Stimulated activated CD4-positive, alpha-beta T cell treated with anti-CD3 and anti-CD28 coated beads, Interleukin-1b, Interleukin-23, amount 100 ng/mL, for 48 hours (primary cell): Measurements from ENCODE around the gene UQCRH.

ENCODE experiments used
- DNase-seq: peaks from one replicate; pipeline ENCODE4 v3.0.0-alpha.2; 2020

Gene UQCRH

DNA sequence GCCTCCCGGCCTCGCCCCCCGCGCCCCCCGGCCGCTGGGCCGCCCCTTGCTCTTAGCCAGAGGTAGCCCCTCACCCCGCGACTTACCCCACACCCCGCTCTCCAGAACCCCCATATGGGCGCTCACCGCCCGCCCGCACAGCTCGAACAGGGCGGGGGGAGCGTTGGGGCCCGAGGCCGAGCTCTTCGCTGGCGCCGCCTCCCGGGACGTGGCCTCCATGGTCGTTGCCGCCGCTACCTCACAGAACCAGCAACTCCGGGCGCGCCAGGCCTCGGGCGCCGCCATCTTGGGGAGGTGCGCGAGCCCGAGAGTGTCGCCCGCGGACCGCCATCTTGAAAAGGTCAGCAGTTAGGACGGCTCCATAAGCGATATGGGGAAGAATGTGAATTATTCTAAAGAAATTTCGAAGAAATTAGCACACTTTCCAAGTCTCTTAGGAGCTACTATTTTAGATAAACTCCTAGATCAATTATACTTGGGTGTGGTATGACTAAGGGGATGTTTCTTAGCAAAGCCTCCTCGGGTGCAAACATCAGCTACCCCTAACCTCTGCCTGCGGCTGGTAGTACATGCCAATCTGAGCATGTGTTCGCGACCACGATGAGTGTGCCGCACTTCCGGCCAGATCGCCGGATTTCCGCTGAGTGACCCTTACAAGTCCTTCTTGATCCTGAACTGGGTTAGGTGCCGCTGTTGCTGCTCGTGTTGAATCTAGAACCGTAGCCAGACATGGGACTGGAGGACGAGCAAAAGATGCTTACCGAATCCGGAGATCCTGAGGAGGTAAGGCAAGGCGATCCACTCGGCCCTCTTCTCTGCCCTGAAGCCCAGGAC is at the start of gene UQCRH, which contains the start of gene LRRC41:
Gene UQCRH, plus strand, starts transcription at position 661 of the 834 bp plus-strand sequence. Its CDS starts 69 bp downstream, at position 730.
Gene LRRC41, minus strand, starts transcription at position 579 of the 834 bp plus-strand sequence. Its CDS starts 294 bp downstream, at position 285.
- peak; percentile 94 for DNase-seq

DNA sequence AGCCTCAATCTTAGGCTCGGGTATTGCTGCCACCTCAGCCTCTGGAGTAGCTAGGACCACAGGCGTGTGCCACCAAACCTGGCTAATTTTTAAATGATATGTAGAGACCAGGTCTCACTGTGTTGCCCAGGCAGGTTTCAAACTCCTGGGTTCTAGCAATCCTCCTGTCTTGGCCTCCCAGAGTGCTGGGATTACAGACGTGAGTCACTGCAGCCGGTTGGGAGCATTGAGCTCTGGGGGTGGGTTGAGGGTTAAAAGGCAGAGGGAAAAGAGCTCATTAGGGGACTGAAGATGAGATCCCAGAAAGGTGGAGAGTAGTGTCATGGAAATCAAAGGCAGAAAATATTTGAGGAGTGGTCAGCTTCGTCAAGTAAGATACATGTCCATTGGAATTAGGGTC is 48.8 kb upstream of the UQCRH start:
- DNase-seq, result no peak

DNA sequence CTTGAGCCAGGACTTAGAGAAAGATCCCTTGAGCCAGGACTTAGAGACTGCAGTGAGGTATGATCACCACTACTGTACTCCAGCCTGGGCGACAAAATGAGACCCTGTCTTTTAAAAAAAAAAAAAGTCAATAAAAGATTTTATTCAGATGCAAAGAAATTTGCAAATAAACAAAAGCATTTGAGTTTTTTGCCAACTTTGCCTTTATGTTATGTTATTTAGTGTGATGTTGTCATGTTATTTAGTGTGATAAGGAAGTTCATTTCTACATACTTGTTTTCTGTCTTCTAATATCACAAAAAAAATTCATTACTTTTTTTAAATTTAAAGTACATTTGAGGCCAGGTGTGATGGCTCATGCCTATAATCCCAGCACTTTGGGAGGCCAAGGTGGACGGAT is 47.0 kb upstream of the UQCRH start:
- no peak for DNase-seq

DNA sequence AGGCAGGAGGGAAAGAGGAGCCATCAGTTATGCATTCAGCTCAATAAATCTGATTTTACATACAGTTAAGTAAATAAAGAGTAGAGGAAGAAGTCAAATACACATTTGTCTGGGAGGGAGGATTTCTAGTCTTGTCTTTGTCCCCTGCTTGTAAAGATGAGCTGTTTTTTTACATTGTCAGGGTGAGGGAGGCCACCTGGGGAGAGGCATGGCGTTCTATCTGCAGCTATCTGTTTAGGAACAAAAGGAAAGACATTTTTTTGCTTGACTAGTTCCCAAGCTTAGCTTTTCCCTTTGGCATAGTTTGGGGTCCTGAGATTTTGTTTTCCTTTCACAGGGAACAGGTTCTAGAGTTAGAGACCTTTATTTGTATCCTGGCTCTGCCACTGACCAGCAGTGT is 41.0 kb upstream of the UQCRH start:
- no peak for DNase-seq

DNA sequence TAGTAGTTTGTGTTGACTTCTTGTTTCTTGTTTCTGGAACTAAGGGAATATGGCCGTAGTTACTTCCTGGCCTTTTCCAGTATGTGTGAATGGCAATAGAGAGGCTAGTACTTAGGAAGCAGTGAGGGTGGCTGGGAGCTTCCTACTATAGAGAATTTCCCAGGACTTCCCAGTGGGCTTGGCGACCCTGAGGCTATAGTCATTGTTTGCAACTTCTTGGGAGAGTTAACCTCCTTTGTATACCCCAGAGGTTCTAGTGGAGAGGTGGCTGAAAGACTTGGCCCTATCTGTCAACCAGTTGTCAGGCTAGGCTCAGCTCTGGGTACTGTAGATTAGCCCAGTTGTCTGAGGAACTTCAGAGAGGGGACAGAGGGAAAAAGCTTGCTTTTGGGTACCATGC is 40.4 kb upstream of the UQCRH start:
- DNase-seq, result no peak

DNA sequence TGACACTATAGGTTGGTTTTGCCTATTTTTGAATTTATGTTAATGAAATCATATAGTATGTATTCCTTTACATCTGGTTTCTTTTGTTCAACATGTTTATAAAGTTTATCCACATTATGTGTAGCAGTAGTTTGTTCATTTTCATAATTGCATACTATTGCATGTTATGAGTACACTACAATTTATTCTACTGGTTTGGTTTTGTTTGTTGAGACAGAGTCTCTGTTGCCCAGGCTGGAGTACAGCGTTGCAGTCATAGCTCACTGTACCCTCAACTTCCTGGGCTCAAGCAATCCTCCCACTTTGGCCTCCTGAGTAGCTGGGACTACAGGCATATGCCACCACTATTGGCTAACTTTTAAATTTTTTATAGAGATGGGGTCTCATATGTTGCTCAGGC is 34.9 kb upstream of the UQCRH start:
- DNase-seq, result no peak

DNA sequence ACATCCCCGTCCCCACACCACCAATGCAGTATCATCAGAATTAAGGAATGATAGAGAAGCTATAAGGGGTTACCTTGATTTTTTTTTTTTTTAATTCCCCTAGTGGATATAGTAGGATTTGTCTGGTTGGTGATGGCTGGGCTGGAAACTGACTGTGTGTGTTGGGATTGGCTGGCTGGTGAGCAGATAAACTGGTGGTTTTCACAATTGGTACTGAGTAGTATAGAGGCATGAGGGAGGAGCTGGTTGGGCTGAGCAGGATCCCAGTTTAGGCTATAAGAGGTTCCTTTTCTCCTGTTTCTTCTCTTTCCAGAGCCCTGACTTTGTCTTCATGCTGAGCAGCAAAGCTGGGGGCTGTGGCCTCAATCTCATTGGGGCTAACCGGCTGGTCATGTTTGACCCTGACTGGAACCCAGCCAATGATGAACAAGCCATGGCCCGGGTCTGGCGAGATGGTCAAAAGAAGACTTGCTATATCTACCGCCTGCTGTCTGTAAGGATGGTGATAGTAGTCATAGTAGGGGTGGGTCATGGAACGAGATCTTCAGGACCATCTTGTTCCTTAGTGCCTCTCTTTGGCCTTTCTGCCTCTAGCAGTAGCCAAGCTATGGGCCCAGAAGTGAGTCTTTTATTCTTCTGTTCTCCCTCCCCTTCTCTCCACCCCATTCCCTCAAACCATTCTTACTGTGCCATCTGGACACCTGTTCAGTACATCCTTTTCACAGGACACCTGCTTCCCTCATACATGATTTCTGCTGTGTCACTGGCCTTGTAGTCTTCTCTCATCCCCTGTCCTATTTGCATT is 29.1 kb upstream of the UQCRH start:
- no peak for DNase-seq

DNA sequence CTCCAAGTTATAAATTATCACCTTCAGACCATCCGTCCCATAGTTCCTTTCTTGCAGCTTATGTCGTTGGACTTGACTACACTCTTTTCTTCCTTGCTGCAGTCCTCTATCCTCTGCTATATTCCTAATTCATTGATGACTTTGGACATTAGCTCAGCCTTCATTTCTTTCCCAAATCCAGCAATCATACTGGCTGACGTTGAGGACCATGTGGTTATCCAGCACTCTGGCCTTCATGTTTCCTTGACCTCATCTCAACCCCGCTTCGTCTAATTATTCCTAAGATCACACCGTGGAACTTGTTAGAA is 28.5 kb upstream of the UQCRH start:
- no peak for DNase-seq

DNA sequence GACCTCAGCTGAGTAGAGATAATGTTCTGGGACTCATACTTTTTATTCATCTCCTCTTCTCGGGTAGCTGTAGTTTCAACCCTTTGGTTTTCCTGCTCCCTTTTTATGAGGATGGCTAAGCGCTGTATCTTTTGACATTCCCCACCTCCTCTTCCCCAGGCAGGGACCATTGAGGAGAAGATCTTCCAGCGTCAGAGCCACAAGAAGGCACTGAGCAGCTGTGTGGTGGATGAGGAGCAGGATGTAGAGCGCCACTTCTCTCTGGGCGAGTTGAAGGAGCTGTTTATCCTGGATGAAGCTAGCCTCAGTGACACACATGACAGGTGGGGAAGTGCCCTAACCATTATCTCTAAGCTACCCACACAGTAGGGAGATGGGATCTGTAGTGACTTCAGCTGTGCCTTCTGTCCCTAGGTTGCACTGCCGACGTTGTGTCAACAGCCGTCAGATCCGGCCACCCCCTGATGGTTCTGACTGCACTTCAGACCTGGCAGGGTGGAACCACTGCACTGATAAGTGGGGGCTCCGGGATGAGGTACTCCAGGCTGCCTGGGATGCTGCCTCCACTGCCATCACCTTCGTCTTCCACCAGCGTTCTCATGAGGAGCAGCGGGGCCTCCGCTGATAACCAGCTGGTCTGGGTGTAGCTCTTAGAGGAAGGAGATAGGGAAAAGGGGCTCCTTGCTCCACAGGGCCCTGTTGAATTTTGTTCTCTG is 25.7 kb upstream of the UQCRH start:
- no peak for DNase-seq

DNA sequence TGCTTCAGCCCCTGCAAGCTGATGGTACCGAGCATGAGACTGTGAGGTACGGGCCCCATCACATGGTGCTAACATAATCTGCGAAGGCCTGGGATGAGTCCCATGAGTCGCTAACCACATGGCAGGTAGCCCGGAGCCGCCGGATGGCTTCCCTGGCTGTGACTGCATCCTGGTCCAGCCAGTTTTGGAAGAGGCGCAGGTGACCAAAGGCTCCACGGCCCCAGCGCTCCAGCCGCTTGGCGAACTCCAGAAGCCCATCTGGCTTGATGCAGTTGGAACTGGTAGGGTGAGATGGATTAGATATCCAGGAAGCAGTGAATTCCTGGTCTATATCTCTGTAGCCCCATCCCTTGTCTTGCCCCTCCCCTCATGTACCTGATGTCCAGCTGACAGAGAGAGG is 24.7 kb upstream of the UQCRH start:
- no peak for DNase-seq

DNA sequence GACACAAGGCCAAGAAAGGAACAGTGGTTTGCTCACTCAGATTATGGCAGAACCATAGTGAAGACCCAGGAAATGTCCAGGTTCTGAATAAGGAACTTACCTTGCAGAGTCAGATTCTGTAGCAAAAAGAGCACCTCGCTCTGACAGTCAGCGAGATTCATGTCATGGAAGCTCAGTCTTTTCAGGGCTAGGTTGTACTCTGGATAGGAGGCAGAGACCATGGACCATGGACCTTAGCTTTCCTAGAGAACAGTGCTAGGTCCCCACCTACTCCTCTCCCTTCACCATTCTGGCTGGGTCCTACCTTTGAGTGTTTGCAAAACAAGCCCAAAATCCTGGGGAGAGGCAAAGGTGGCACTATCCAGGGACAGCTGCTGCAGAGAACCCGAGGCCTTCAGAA is 23.4 kb upstream of the UQCRH start:
- no peak for DNase-seq

DNA sequence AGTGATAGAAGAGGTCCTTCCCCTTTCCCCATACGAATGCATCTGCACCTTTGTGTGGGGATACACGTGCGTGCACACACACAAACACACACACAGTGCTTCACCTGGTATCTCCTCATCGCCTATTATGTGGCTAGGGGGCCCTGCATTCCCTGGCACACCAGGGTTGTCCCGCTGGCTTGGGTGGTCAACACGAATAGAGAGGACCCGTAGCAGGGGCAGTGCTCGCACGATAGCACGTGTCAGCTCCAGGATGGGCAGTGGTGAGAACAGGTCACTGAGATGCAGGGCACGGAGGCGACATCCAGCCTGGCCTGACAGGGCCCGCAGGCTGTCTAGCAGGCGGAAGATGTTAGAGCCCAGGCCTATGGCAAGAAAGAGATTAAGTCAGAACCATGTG is 22.5 kb upstream of the UQCRH start:
- DNase-seq, result no peak

DNA sequence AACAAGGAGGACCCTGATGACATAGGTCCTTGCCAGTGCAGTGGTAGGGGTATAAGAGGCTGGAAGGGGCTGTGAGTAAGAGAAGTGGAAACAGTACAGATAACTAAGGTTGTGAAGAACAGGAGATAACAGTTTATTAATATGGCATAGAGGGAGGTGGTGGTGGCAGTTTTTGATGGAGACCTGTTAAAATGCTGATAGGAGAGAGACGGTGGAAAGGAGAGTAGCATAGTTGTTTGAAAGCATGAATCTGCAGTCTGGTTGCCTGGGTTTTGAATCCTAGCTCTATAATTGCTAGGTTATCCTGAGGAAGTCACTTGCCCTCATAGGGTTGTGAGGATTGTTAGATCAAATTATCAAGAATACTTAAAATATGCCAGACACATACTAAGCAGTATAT is 19.4 kb upstream of the UQCRH start:
- no peak for DNase-seq

DNA sequence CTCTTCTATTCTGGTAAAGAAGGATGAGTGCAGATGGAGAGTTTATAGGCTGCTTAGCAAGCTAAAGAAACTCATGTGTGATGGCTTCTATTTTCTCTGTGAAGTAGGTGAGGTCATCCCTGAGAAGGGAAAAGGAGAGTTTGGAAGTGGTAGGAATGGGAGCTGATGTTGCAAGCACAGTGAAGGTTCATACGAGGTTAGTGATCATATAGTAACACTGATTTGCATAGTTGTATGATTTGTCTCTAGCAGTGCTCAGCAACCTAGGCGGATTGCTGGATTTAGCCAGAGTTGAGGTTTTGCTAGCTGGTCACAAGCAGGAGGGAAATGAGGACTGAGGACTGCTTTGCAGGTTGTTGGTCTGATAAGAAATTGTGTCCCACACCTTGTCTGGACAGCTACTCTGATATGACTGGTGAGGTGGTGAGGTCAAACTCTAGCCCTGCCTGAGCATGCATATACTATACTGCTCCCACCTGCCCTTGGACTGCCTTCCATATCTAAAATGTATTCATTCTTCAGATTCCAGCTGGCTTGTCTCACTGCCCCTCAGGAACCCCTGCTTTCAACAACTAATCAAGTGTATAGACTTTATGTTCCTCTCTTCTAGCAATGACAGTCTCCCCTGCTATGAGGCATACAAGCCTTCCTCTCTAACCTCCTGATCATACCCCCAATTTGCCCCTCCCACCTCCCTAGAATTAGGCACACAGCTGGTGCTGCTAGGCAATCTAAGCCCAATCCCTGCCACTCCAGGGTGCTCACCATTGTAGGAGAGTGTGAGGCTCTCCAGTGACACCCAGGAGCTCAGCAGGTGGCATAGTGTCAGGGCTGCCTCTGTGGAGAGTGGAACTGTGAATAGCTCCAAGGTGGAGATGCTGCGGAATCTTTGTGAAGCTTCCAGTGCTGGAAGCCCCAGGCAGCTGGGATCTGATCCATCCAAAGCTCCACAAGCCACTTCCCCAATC is 18.6 kb upstream of the UQCRH start:
- DNase-seq, result no peak

DNA sequence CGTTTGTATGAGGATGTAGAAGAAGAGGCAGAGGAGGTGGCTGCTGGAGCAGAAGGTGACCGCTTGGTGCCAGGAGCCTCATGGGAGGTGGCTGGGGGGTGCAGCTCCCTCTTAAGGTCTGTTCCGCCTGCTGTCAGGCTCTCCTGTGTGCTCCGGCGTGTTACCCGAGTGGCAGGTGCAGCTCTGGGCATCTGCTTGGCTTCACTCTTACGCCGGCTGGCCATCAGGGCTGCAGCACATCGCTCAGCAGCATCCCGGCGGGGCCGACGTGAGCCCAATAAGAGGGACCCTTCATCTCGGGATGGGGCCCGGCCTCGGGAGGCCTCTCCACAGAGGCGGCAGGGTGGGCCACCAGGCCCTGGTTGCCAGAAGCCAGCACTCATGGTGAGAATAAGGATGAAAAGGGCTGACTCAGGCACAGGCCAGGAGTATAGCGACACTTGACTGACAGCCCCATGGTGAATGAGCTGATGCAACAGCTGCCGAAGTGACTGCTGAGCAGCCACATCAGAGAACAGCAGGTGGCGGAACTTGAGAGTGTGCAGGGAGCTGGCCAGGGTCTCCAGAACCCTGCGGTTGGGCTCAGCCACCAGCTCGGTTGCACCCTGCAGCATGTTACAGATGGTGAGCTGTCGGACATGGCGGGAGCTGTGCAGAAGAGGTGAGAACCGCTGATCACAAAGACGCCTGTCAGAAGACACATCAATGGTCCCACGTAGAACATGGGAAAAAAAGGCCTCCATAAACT is 17.6 kb upstream of the UQCRH start:
- DNase-seq, result peak; percentile 70

DNA sequence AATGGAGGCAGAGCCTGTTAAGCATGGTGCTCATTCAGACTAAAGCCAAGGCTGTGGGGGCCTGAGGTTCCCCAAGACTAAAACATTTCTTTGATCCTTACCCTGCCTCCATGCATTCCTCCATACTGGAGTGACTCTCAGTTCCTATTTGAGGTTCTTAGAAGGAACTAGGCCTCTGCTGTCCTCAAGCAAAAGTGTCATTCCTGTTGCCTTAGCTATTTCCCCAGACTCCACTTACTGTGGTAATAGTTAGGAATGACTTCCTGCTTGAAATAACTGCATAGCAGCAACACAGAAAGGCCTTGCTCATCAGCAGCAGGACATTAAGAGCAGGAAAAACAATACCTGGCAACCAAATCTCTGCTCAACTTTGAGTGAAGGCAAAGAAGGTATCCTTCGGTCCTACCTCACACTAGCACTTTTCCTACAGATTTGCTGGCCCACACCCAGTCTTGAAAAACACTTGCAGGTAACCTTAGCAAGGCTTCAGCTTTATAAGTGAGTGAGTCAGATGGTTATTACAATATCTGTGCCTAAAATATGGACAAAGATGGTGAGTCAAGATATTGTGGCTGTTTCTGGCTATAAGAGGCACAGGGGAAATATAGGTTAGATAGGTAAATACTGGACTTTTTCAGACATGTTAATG is 14.9 kb upstream of the UQCRH start:
- DNase-seq, result no peak

DNA sequence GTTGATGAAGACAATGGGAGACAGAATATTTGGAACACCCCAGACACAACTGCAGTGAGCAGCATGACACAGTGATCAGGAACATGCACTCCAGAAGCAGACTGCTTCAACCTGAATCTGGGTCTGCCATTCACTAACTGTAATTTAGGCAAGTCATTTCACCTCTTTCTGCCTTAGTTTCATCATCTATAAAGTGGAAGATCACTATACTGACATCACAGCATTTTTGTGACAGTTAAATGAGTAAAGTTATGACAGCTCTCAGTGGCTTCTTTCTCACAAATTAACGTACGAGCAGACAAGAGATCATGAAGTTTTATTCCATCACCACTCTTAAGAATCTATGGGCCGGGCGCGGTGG is 14.4 kb upstream of the UQCRH start:
- DNase-seq, result no peak

DNA sequence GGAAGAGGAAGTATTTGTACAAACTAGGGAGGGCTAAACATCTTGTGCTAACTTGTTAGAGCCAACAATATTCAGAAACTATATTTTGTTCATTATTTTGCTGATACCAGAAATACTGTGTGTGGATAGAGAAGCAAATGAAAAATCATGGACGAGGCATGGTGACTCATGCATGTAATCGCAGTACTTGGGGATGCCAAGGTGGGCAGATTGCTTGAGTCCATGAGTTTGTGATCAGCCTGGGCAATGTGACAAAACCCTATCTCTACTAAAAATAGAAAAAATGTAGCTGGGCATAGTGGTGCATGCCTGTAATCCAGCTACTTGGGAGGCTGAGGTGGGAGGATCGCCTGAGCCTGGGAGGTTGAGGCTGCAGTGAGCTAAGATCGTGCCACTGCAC is 13.5 kb upstream of the UQCRH start:
- DNase-seq, result no peak

DNA sequence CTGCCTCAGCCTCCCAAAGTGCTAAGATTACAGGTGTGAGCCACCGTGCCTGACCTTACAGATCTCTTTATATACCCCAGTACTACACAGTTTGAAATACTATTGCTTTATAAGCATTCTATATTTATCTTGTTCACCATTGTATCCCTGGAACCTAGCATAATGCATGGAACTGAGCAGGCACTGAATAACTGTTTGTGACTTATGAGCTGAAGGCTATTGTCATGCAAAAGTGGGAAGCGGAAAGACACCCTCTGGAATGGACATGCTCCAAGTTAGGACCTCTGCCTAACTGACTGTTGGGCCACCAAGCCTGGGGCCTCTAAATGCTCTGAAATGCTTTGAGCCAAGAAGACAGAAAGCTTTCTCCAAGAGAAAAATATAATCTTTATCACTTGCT is 8.2 kb upstream of the UQCRH start:
- no peak for DNase-seq

DNA sequence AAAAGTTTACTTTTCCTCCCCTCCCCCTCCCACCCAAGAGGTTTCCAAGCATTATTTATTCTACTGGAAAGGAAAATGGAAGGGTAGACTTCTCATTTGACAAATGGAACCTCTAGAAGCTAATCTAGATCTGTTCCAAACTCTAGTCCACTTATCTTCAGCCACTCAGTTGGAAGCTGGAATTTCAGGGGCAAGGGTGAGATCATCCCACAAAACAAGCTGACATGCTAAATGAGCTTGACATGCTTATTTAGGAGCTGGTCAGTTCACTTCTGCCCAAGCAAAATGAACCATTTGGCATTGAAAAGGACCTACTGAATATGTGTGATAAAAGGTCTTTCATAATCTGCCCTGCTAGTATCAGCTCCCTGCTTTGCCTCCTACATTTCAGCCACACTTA is 5.1 kb upstream of the UQCRH start:
- no peak for DNase-seq

DNA sequence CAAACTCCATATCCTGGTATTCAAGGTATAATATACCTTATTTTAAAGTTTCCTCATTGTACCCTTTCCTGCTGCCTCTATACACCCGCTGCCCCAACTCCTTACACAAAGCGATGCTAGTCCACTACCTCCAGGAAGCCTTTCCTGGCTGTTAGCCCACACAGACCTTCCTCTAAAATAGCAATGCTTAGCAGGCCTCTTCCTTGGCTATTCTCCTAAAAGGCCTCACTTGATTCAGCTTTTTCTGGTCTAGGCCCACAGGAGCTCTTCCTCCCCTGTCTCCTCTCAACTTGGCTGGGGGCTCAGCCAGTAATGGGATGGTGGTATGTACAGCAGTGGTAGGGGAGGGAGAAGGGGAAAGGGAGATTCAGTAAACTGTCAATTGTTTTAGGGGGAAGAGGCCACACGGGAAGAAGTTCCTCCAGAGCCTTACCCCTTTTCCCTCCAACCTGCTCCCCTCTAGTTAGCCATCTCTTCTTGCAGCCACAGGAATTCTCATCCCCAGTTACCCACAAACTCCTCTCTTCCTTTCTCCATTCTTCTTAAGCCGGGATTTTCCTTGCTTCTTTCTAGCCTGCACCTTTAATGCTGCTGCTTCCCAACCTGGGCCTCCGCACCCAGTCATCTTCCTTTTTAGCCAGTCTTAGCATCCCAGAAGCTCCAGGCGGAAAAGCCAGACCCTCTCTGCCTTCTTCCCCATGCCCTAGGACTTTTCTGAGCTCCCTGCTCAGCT is 2.7 kb upstream of the UQCRH start:
- DNase-seq, result no peak
